GM19238 (cell line): Measurements from ENCODE around the gene TMC3.
A peak's percentile ranks its signal among the peaks of the same experiment; 100 is the strongest.

ENCODE experiments used
- DNase-seq: peaks from one replicate; pipeline ENCODE4 v3.0.0; 2011; ENCODE audit warnings: low spot score; ENCODE audit not compliant: insufficient read length

The TMC3 gene

GRCh38 chr15:81323559-81323943 lies 50.5 kb downstream of the TMC3 start:
- no peak for DNase-seq

- DNase-seq: no peak
These were observed 51.2 kb downstream of the TMC3 start for GRCh38 chr15:81322676-81323253.

- DNase-seq: no peak
These were observed 52.3 kb downstream of the TMC3 start for GRCh38 chr15:81321667-81322066.

- no peak for DNase-seq
These were observed 56.4 kb downstream of the TMC3 start for GRCh38 chr15:81317642-81318017.

- no peak for DNase-seq
These were observed 57.7 kb downstream of the TMC3 start for GRCh38 chr15:81316267-81316666.

GRCh38 chr15:81315452-81316175 lies 58.4 kb downstream of the TMC3 start:
- DNase-seq: no peak

GRCh38 chr15:81314378-81314777 lies 59.6 kb downstream of the TMC3 start:
- DNase-seq: no peak

- DNase-seq: no peak
These were observed 60.3 kb downstream of the TMC3 start for GRCh38 chr15:81313686-81314085.

- DNase-seq: no peak
These were observed 61.0 kb downstream of the TMC3 start for GRCh38 chr15:81312790-81313543.

- DNase-seq: no peak
These were observed 62.1 kb downstream of the TMC3 start for GRCh38 chr15:81311752-81312464.

GRCh38 chr15:81310480-81310879 lies 63.5 kb downstream of the TMC3 start:
- DNase-seq: no peak

GRCh38 chr15:81309647-81310450 lies 64.2 kb downstream of the TMC3 start:
- no peak for DNase-seq

GRCh38 chr15:81308260-81308659 lies 65.8 kb downstream of the TMC3 start:
- no peak for DNase-seq

- DNase-seq: no peak
These were observed 69.8 kb downstream of the TMC3 start for GRCh38 chr15:81304226-81304625.

- no peak for DNase-seq
These were observed 70.5 kb downstream of the TMC3 start for GRCh38 chr15:81303244-81304225.

GRCh38 chr15:81302701-81303109 lies 71.3 kb downstream of the TMC3 start:
- no peak for DNase-seq

GRCh38 chr15:81301815-81302399 lies 72.1 kb downstream of the TMC3 start:
- DNase-seq: peak; percentile 53

GRCh38 chr15:81301385-81301784 lies 72.6 kb downstream of the TMC3 start:
- no peak for DNase-seq

- no peak for DNase-seq
These were observed 74.3 kb downstream of the TMC3 start for GRCh38 chr15:81299630-81300273.
